T-helper 2 cell (primary cell): ENCODE data around the gene HARS2.
"Not testable (repeated sequence)": the region's sequence is repeated elsewhere in the genome, so short reads cannot be mapped to it uniquely, and the experiment has no call there.

Experiments
- DNase-seq, 5 experiments: peaks; one replicate each; pipeline versions ENCODE4 v3.0.0 to v3.0.0-alpha.2; 2012 to 2022

HARS2 gene

DNA sequence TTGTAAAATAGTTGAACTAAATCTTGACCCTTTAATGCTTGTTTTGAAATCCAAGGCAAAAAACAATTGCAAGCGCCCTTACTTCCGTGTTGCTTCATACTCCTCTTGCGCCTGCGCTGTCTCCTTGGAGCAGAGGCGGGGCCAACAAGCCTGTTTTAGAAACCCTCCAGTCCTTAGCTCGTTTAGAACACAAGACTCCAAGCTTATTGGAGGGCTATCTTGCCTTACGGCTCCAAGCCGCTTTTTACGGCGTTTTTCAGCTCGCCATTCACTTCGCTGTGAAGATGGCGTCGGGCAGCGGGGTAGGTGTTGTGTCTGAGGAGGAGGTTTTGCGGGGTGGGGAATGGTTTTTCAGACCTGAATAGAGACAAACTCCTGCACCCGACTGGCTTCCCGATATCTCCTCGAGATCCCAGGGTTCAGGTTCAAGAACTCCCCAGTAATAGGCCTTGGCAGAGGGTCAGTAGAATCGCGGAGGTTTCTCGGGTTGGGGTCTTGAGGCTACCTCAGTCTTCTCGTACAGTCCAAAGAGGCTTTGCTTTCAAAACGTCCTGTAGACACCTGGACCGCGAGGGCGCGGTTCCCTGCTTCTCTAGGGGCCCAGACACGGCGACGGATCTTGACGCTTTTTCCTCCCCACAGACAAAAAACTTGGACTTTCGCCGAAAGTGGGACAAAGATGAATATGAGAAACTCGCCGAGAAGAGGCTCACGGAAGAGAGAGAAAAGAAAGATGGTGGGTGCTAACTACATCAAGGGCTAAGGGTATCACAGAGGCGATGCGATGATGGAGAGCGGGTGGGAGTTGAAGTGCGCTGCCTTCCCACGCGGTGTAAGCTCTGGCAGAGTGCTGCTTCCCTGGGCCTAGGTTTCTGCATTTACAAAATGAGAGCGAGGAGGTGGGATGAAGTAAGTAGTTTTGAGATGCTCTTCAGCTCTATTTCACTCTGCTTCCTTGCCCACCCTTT lies 9.2 kb downstream of the HARS2 start, which contains the start of gene ZMAT2:
ZMAT2 (plus strand) TSS at position 271 of the 968 bp plus-strand sequence; CDS start at position 285, 14 bp downstream.
- DNase-seq: peak; percentile 79 to 98 (median 90)

DNA sequence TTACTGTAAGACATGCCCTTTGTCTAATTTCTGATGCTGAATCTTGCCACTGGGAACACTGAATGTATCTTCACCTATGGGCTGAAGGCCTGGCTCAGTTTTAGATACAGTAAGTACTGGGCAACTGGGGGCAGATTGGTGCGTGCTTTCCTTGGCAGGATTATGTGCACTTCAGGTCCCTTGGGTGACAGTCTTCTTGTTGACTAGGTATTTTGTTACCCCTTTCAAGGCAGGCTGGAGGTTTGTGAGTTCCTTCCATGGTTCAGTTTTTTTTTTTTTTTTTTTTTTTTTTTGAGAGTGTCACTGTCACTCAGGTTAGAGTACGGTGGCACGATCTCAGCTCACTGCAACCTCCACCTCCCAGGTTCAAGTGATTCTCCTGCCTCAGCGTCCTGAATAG lies 16.6 kb downstream of the HARS2 start:
- DNase-seq: no peak

DNA sequence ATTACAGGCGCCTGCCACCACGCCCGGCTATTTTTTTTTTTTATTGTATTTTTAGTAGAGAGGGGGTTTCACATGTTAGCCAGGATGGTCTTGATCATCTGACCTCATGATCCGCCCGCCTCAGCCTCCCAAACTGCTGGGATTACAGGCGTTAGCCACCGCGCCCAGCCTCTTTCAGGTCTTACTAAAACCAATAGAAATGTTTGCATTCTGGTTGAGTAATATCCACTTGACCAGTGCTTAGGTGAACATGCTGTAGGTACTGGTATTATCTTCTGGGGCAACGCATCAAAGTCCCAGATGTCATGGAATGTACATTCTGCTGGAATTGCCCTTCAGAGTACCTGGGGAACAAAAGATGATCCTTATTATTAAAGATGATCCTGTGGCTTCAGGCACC lies 17.5 kb downstream of the HARS2 start:
- DNase-seq: not testable (repeated sequence)

DNA sequence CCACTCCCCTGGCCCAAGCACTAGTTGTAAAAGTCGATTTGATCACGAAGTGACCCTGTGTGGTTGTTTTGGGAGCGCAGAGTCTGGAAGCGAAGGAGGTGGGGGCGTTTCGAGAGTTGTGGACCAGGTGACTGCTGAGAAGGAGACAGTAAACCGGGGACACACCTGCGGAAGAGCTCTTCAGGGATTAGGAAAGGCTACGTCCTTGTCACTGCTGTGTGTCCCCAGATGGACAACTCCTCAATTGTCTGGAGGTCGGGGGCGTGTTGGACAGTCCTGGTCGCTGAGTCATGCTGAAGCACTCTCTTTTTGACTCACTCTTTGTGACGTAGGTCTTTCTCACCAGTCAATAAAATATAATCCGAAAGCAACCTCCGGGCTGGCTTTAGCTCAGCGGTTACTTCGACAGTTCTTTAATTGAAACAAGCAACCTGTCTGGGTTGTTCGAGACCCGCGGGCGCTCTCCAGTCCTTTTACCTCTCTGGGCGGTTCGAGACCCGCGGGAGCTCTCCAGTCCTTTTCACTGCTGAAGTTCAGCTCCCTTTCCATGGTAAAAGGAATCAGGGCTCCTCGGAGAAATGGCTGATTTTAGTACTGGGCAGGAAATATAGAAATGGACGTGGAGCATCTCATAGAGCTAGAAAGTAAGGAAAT lies 19.8 kb downstream of the HARS2 start:
- DNase-seq: peak; percentile 34 to 92 (median 72)

DNA sequence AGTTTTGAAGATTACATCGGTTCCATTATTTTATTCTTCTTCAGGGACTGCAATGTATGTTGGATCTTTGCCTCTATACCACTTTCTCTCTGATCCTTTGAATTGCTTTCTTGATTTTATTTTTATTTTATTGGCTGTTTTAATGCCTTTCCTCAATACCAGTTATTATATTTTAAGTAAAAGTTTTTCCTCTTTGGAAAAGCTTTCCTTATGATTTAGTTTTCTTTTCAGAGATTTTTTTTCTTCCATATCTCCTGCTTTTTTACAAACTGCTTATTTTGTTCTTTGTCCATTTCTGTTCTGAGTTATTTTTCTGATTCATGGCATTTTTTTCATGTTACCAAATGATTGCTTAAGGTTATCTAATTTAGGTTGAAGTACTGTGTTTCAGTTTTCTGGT lies 20.5 kb downstream of the HARS2 start:
- DNase-seq: no peak

DNA sequence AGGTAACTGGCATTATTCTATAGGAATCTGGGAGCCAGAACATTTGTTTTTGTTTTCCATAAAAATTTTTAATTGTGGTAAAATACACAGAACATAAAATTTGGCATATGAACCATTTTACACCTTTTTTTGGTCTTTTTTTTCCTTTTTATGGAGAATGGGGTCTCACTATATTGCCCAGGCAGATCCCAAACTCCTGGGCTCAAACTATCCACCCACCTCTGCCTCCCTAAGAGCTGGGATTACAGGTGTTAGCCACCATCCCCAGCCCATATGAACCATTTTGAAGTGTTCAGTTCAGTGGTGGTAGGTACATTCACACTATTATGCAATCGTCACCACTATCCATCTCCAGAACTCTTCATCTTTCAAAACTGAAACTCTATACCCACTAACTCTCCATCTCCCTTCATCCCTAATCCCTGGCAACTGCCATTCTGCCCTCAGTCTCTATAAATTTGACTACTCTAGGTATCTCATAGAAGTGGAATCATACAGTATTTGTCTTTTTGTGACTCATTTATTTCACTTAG lies 22.4 kb downstream of the HARS2 start:
- no peak for DNase-seq

DNA sequence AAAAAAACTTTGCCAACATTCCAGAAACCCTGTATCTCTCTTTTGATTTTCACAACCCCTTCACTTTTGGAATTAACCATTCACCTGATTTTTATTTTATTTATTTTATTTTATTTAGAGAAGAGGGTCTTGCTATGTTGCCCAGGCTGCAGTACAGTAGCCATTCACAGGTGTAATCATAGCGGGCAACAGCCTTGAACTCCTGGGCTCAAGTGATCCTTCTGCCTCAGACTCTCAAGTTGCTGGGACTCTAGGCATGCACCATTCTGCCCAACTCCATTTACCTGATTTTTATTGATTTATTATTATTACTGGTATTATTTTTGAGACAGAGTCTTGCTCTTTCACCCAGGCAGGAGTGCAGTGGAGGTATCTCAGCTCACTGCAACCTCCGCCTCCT lies 25.0 kb downstream of the HARS2 start:
- DNase-seq: not testable (repeated sequence)

DNA sequence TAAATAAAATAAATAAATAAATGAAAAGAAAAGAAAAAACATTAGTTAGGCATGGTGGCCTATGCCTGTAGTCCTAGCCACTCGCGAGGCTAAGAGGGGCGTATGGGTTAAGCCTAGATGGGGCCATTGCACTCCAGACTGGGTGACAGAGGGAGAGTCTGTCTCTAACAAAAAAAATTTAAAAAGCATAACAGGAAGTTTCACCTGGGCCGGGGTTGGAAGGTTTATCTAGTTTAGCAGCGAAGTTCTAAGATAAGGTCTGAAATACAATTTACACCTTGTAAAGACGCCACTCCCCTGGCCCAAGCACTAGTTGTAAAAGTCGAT lies 27.0 kb downstream of the HARS2 start:
- no peak for DNase-seq

DNA sequence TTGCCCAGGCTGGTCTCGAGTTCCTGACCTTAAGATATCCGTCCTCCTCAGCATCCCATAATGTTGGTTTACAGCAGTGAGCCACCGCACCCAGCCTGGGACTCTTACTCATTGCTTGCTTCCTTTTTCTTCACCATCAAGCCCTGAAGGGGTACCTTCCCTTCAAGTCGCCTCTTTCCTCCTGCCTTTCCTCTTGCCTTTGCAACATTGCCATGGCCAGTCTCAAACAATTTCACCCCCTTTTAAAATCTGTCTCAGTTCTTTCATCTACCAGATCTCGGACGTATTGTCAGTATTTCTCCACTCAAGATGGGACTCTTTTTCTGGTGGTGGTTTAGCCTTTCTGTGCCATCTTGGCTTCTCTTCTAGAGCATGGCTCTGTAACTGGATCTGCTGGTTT lies 29.5 kb downstream of the HARS2 start:
- not testable (repeated sequence) for DNase-seq

DNA sequence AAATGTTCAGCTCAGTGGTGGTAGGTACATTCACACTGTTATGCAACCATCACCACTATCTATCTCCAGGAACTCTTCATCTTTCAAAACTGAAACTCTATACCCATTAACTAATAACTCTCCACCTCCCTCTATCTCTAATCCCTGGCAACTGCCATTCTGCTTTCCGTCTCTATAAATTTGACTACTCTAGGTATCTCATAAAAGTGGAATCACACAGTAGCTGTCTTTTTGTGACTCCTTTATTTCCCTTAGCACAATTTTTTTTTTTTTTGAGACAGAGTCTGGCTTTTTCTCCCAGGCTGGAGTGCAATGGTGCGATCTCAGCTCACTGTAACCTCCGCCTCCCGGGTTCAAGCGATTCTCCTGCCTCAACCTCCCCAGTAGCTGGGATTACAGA lies 30.1 kb downstream of the HARS2 start:
- DNase-seq: not testable (repeated sequence)

DNA sequence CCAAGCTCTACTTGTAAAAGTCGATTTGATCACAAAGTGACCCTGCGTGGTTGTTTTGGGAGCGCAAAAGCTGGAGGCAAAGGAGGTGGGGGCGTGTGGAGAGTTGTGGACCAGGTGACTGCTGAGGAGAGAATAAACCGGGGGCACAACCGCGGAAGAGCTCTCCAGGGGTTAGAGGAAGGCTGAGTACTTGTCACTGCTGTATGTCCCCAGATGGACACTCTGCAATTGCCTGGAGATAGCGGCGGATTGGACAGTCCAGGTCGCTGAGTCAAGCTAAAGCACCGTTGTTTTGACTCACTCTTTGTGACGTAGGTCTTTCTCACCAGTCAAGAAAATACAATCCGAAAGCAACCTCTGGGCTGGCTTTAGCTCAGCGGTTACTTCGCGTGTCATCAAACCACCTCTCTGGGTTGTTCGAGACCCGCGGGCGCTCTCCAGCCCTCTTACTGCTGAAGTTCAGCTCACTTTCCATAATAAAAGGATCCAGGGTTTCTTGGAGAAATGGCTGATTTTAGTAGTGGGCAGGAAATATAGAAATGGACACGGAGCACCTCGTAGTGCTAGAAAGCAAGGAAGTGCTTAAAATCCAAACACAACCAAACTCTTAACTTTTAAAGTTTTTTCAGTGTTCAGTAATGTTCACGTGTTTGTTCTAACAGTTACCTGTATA lies 34.7 kb downstream of the HARS2 start:
- DNase-seq: peak in 4 of 5 experiments; percentile 51 to 85 (median 60)

DNA sequence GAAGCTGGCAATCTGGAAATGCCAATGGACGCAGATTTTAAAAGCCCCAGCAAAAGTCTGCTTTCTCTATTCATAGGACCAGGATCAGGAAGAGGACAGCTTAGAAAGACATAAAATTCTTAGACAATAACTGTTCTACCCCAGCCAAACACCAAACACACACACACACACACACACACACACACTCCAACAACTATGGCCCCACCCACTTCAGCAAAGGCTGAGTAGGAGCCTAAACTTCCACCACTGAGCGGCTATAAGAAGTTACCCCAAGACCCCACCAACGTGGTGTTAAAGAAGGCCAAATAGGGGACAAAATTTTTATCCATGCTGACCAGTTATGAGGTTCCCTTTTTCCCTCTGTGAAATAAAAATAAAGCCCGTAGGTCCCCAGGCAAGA lies 41.8 kb downstream of the HARS2 start:
- DNase-seq: no peak

DNA sequence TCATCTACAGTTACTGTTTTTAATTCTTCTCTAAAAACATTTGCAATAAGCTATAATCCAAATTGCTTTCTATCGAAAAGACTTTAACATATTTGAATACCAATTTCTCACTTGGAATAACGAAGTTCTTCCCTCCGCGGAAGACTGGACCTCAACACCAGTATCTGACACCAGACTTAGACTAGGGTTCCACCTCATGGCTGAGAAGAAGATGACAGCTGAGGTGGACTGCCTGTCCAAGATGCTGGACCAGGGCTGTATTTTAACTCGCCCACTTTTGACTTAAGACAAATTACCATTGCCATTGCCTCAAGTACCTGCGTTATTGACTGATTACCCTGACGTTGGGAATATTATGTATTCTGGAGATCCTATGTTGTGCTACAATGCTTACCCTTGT lies 43.1 kb downstream of the HARS2 start:
- DNase-seq: no peak

DNA sequence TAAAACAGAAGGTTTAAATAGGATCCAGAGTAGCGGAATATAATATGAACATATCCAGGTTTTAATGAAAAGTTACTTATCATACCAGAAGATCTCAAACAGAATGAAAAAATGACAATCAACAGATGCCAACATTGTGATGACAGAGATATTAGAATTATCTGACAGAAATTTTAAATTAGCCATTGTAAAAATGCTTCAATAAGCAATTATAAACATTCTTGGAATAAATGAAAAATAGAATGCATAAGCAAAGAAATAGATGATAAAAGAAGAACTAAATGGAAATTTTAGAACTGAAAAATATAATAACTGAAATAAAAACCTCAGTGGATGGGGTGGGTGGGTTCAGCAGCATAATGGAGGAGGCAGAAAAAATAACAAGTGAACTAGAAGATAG lies 46.2 kb downstream of the HARS2 start:
- DNase-seq: no peak

DNA sequence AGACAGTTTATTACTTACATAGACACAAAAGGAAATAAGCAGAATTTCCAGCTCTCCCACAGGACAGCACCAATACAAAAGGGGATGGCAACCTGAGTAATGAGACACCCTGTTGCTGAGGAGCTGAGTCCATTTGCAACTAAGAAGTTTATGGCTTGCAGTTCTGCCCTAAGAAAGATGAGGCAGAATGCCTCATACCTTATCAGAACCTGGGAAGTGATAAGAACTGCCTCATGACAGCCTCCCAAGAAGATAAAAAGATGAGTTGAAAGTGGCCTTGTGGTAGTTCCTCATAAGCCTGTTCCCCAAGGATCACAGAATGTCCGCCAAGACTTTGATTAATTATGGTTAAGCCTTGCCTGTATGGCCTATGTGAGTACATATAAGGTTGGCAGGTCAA lies 50.7 kb downstream of the HARS2 start:
- DNase-seq: no peak
